ENCODE data around the gene PAK5. TPM values are rescaled to one million over a fixed set of nuclear protein-coding genes. Genes with fewer than 3 reads are reported as not detected.

The PAK5 gene
- total RNA-seq, 1 experiment from 2014 or later, result not detected

DNA sequence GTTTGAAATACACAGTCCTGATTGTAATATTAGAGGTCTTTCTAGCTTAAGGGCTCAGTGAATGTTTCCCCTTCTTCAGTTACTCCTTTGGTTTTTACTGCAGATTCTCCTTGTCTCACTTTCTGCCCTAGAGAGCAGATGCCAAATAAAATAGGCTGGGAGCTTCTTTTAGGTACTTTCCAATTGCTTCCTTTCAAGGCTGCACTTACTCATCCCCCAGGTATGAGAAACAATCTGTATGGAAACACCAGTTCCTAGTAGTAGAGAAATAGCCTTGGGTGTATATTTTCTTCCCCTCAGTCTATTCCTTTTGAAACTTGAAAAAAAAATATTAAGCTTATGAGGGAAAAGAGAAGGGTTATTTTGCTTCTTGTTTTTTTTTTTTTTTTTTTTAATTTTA lies 139.7 kb downstream of the PAK5 start:
- H3K27me3 ChIP-seq (ENCODE audit: insufficient read depth, low read length), result peaks cover 12% of the 10 kb centered on the region
- no peak overlapping the region for H3K9ac ChIP-seq (ENCODE audit: low read length)
- POLR2A ChIA-PET, result no interaction called here
- H3K79me2 ChIP-seq (ENCODE audit: insufficient read depth, low read length), result no peaks in the 10 kb centered on the region
- no peak overlapping the region for H3K4me3 ChIP-seq (replicated peaks in 1 of 2; ENCODE audit: low read depth in 1 of 2, low read length in 2 of 2)
- RAD21 ChIA-PET (ENCODE audit: low non-redundant PET in 1 of 2, low total read pairs in 2 of 2, uncharacterized antibody in 2 of 2, unreplicated experiment in 2 of 2), result no interaction called here
- CTCF ChIA-PET, result no interaction called here
- no peaks in the 10 kb centered on the region for H3K9me2 ChIP-seq (ENCODE audit: insufficient read depth)
- intact Hi-C loops (cut with micrococcal nuclease), result no loop called here
- H3K27ac ChIP-seq (ENCODE audit: low read depth, low read length), result no peak overlapping the region
- no peaks in the 10 kb centered on the region for H3K9me3 ChIP-seq (ENCODE audit: control insufficient read depth in 1 of 2, insufficient read depth in 1 of 2, low read depth in 1 of 2, low read length in 2 of 2)
- no peak overlapping the region for H3K4me2 ChIP-seq (ENCODE audit: low read length)
- BruUV-seq (replicated peaks), result no TSS peak
- no peaks in the 10 kb centered on the region for H4K20me1 ChIP-seq (ENCODE audit: insufficient read depth)
- no peak for ATAC-seq
- H3K4me1 ChIP-seq (ENCODE audit: control insufficient read depth in 1 of 2, insufficient read depth in 2 of 2, low read length in 2 of 2), result no peaks in the 10 kb centered on the region
- DNase-seq (ENCODE audit: low read depth, low spot score), result no peak
- no peak overlapping the region for H2AFZ ChIP-seq (ENCODE audit: low read depth, low read length, poor library complexity, severe bottlenecking)
- TF ChIP-seq EGR1 (IDR thresholded peaks at IDR 0.05; ENCODE audit: low read depth) (no peak), JUND (IDR thresholded peaks at IDR 0.05) (no peak), YY1 (IDR thresholded peaks at IDR 0.05; ENCODE audit: extremely low read depth, insufficient replicate concordance, low read depth, low read length) (no peak), POLR2AphosphoS5 (IDR thresholded peaks at IDR 0.05; ENCODE audit: low read depth, low read length) (no peak), ZNF274 (IDR thresholded peaks at IDR 0.05; ENCODE audit: low read depth, low read length) (no peak), POLR2A (IDR thresholded peaks at IDR 0.05; ENCODE audit: borderline replicate concordance, extremely low read depth, insufficient read depth, insufficient read length) (no peak), SRF (IDR thresholded peaks at IDR 0.05; ENCODE audit: low read depth) (no peak), TCF7L2 (IDR thresholded peaks at IDR 0.05; ENCODE audit: borderline replicate concordance, extremely low read depth, insufficient read depth, insufficient read length) (no peak), ELF1 (IDR thresholded peaks at IDR 0.05; ENCODE audit: borderline replicate concordance, low read depth) (no peak), EZH2 (IDR thresholded peaks at IDR 0.05) (no peak), CBX3 (IDR thresholded peaks at IDR 0.05; ENCODE audit: low read depth) (no peak), CEBPB (IDR thresholded peaks at IDR 0.05; ENCODE audit: low read depth) (no peak), EZH2phosphoT487 (IDR thresholded peaks at IDR 0.05; ENCODE audit: borderline replicate concordance) (no peak)
- TF ChIP-seq, protein P1, sequence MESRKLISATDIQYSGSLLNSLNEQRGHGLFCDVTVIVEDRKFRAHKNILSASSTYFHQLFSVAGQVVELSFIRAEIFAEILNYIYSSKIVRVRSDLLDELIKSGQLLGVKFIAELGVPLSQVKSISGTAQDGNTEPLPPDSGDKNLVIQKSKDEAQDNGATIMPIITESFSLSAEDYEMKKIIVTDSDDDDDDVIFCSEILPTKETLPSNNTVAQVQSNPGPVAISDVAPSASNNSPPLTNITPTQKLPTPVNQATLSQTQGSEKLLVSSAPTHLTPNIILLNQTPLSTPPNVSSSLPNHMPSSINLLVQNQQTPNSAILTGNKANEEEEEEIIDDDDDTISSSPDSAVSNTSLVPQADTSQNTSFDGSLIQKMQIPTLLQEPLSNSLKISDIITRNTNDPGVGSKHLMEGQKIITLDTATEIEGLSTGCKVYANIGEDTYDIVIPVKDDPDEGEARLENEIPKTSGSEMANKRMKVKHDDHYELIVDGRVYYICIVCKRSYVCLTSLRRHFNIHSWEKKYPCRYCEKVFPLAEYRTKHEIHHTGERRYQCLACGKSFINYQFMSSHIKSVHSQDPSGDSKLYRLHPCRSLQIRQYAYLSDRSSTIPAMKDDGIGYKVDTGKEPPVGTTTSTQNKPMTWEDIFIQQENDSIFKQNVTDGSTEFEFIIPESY (IDR thresholded peaks at IDR 0.05; ENCODE audit: extremely low read depth, insufficient replicate concordance, low read length), result no peak
- TF ChIP-seq, protein P2, sequence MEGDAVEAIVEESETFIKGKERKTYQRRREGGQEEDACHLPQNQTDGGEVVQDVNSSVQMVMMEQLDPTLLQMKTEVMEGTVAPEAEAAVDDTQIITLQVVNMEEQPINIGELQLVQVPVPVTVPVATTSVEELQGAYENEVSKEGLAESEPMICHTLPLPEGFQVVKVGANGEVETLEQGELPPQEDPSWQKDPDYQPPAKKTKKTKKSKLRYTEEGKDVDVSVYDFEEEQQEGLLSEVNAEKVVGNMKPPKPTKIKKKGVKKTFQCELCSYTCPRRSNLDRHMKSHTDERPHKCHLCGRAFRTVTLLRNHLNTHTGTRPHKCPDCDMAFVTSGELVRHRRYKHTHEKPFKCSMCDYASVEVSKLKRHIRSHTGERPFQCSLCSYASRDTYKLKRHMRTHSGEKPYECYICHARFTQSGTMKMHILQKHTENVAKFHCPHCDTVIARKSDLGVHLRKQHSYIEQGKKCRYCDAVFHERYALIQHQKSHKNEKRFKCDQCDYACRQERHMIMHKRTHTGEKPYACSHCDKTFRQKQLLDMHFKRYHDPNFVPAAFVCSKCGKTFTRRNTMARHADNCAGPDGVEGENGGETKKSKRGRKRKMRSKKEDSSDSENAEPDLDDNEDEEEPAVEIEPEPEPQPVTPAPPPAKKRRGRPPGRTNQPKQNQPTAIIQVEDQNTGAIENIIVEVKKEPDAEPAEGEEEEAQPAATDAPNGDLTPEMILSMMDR (IDR thresholded peaks at IDR 0.05 in 2 of 3, conservative IDR thresholded peaks at IDR 0.05 in 1 of 3; ENCODE audit: borderline replicate concordance in 1 of 3, insufficient read depth in 1 of 3, low read depth in 2 of 3, low read length in 2 of 3), result no peak
- TF ChIP-seq, protein P3, sequence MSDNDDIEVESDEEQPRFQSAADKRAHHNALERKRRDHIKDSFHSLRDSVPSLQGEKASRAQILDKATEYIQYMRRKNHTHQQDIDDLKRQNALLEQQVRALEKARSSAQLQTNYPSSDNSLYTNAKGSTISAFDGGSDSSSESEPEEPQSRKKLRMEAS (IDR thresholded peaks at IDR 0.05), result no peak
- TF ChIP-seq, protein P4, sequence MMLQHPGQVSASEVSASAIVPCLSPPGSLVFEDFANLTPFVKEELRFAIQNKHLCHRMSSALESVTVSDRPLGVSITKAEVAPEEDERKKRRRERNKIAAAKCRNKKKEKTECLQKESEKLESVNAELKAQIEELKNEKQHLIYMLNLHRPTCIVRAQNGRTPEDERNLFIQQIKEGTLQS (IDR thresholded peaks at IDR 0.05), result no peak
- no peaks in the 10 kb centered on the region for H3K36me3 ChIP-seq (ENCODE audit: control insufficient read depth in 1 of 2, insufficient read depth in 2 of 2, low read length in 2 of 2)
